Trophoblast cell (in vitro differentiated cells and primary cell): ENCODE results near the gene PRKN.

Experiments used
- DNase-seq, 2 donors: peaks; one replicate each; pipeline ENCODE4 v3.0.0-alpha.2; 2016
- H2AFZ ChIP-seq: 2 replicates; pipeline ENCODE4 v1.6.1; 2013; ENCODE audit warnings: low read length, moderate library complexity, mild to moderate bottlenecking; ENCODE audit not compliant: insufficient read depth, poor library complexity
- H2AK5ac ChIP-seq: 2 replicates; pipeline ENCODE4 v1.6.1; 2013; ENCODE audit warnings: mild to moderate bottlenecking, low read length
- H2BK120ac ChIP-seq: 2 replicates; pipeline ENCODE4 v1.6.1; 2013; ENCODE audit warnings: low read length, mild to moderate bottlenecking, moderate library complexity; ENCODE audit not compliant: insufficient read depth, poor library complexity
- H2BK12ac ChIP-seq: 2 replicates; pipeline ENCODE4 v1.6.1; 2013; ENCODE audit warnings: mild to moderate bottlenecking, low read length, moderate library complexity
- H2BK5ac ChIP-seq: 2 replicates; pipeline ENCODE4 v1.6.1; 2013; ENCODE audit warnings: low read length, low read depth, moderate library complexity, mild to moderate bottlenecking; ENCODE audit not compliant: poor library complexity
- H3K14ac ChIP-seq: 2 replicates; pipeline ENCODE4 v1.6.1; 2013; ENCODE audit warnings: mild to moderate bottlenecking, low read length
- H3K18ac ChIP-seq: 2 replicates; pipeline ENCODE4 v1.6.1; 2013; ENCODE audit warnings: mild to moderate bottlenecking, low read length
- H3K23ac ChIP-seq: 2 replicates; pipeline ENCODE4 v1.6.1; 2013; ENCODE audit warnings: low read length
- H3K27ac ChIP-seq: 2 replicates; pipeline ENCODE4 v1.5.1; 2013; ENCODE audit warnings: low read depth, mild to moderate bottlenecking, inconsistent platforms, low read length, moderate library complexity
- H3K27me3 ChIP-seq: 2 replicates; pipeline ENCODE4 v1.6.1; 2013; ENCODE audit warnings: inconsistent platforms, mild to moderate bottlenecking, low read length, moderate library complexity; ENCODE audit not compliant: insufficient read depth
- H3K36me3 ChIP-seq, 2 experiments: 1 replicate in 1 of 2; 2 replicates in 1 of 2; pipeline ENCODE4 v1.6.1; 2013; ENCODE audit warnings: low read length in 2 of 2, mild to moderate bottlenecking in 2 of 2, moderate library complexity in 1 of 2; ENCODE audit not compliant: insufficient read depth in 2 of 2, control insufficient read depth in 1 of 2
- H3K4ac ChIP-seq: 2 replicates; pipeline ENCODE4 v1.6.1; 2013; ENCODE audit warnings: low read depth, mild to moderate bottlenecking, low read length, moderate library complexity
- H3K4me1 ChIP-seq, 2 experiments: 1 replicate in 1 of 2; 2 replicates in 1 of 2; pipeline ENCODE4 v1.6.1; 2013; ENCODE audit warnings: low read length in 2 of 2, mild to moderate bottlenecking in 2 of 2, moderate library complexity in 1 of 2; ENCODE audit not compliant: insufficient read depth in 2 of 2, control insufficient read depth in 1 of 2
- H3K4me2 ChIP-seq: 2 replicates; pipeline ENCODE4 v1.6.1; 2013; ENCODE audit warnings: inconsistent platforms, mild to moderate bottlenecking, low read length, moderate library complexity
- H3K4me3 ChIP-seq: 2 replicates; pipeline ENCODE4 v1.5.1; 2013; ENCODE audit warnings: mild to moderate bottlenecking, low read depth, low read length, inconsistent platforms
- H3K79me1 ChIP-seq: one replicate; pipeline ENCODE4 v1.6.1; 2013; ENCODE audit warnings: low read length
- H3K79me2 ChIP-seq: 2 replicates; pipeline ENCODE4 v1.6.1; 2013; ENCODE audit warnings: low read length, mild to moderate bottlenecking; ENCODE audit not compliant: control insufficient read depth, insufficient read depth, poor library complexity
- H3K9ac ChIP-seq: 2 replicates; pipeline ENCODE4 v1.6.1; 2013; ENCODE audit warnings: mild to moderate bottlenecking, low read length
- H3K9me3 ChIP-seq: 2 replicates; pipeline ENCODE4 v1.6.1; 2013; ENCODE audit warnings: low read depth, mild to moderate bottlenecking, control low read depth, inconsistent platforms, low read length; ENCODE audit not compliant: insufficient read depth
- H4K12ac ChIP-seq: 2 replicates; pipeline ENCODE4 v1.6.1; 2013; ENCODE audit warnings: low read depth, mild to moderate bottlenecking, low read length, moderate library complexity
- H4K8ac ChIP-seq: 2 replicates; pipeline ENCODE4 v1.6.1; 2013; ENCODE audit warnings: low read depth, mild to moderate bottlenecking, low read length, moderate library complexity
- H4K91ac ChIP-seq: one replicate; pipeline ENCODE4 v1.6.1; 2013; ENCODE audit warnings: low read depth, mild to moderate bottlenecking, low read length, moderate library complexity
- WGBS: extraction: QIAGEN DNeasy Blood & Tissue Kit; methylation state at CpG from one replicate; pipeline ENCODE4 v1.1.7; 2013; ENCODE audit warnings: missing lambda C conversion rate; ENCODE audit not compliant: insufficient read length, insufficient coverage; ENCODE audit errors: extremely low coverage; 5-methylcytosine and 5-hydroxymethylcytosine counted together

PRKN gene

DNA sequence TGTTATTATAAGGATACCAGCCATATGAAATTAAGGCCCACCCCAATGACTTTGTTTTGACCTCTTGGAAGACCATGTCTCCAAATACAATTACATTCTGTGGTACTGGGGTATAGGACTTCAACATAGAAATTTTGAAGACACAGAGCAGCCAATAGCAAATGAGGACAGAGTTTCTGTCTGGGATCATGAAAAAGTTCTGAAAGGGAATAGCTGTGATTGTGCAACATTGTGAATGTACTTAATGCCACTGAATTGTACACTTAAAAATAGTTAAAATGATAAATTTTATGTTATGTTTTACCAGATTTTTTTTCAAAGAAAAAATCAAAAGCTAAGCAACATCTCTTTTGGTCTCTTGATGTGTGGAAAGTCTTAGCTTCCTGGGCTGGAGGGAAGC lies 1426.7 kb downstream of the PRKN start:
- no peak overlapping the region for H3K4me3 ChIP-seq
- no peaks in the 10 kb centered on the region for H3K36me3 ChIP-seq
- H3K4ac ChIP-seq = no peak overlapping the region
- H3K79me1 ChIP-seq = no peaks in the 10 kb centered on the region
- no peak overlapping the region for H3K14ac ChIP-seq
- H3K27ac ChIP-seq = no peak overlapping the region
- H3K79me2 ChIP-seq = no peaks in the 10 kb centered on the region
- no peak overlapping the region for H2AFZ ChIP-seq
- no peaks in the 10 kb centered on the region for H3K27me3 ChIP-seq
- H3K4me2 ChIP-seq = no peak overlapping the region
- no peaks in the 10 kb centered on the region for H3K9me3 ChIP-seq
- H4K12ac ChIP-seq = no peak overlapping the region
- no peak overlapping the region for H3K9ac ChIP-seq
- no peak overlapping the region for H3K18ac ChIP-seq
- H4K91ac ChIP-seq = no peak overlapping the region
- no peaks in the 10 kb centered on the region for H3K4me1 ChIP-seq
- H2BK5ac ChIP-seq = no peak overlapping the region
- no peak overlapping the region for H2AK5ac ChIP-seq
- no peak overlapping the region for H3K23ac ChIP-seq
- no peak overlapping the region for H4K8ac ChIP-seq
- no peak for DNase-seq
- no peak overlapping the region for H2BK12ac ChIP-seq
- H2BK120ac ChIP-seq = no peak overlapping the region

DNA sequence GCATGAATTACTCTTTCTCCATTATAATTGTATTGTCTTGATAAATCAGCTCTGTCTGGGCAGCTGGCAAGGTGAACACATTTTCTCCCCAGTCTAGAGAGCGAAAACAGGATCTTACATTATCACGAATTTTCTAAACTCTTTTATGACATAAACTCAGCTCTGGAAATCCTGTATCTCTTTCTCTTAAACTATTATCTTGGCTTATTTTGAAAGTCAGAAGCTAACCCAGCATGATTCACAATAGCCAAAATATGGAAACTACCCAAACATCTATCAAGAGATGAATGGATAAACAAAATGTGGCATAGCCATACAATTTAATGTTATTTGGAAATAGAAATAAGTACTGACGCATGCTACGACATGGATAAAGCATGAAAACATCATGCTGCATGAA lies 1427.8 kb downstream of the PRKN start:
- no peaks in the 10 kb centered on the region for H3K4me1 ChIP-seq
- no peaks in the 10 kb centered on the region for H3K79me2 ChIP-seq
- WGBS = no CpG with 5 or more reads among the region's 4 CpGs
- H3K14ac ChIP-seq = no peak overlapping the region
- no peak overlapping the region for H2BK5ac ChIP-seq
- no peak overlapping the region for H3K4ac ChIP-seq
- no peaks in the 10 kb centered on the region for H3K9me3 ChIP-seq
- H3K18ac ChIP-seq = no peak overlapping the region
- no peak for DNase-seq
- H3K79me1 ChIP-seq = no peaks in the 10 kb centered on the region
- H3K36me3 ChIP-seq = no peaks in the 10 kb centered on the region
- H4K8ac ChIP-seq = no peak overlapping the region
- no peak overlapping the region for H3K4me2 ChIP-seq
- H2BK120ac ChIP-seq = no peak overlapping the region
- H2AFZ ChIP-seq = no peak overlapping the region
- no peak overlapping the region for H2AK5ac ChIP-seq
- no peak overlapping the region for H3K9ac ChIP-seq
- no peak overlapping the region for H3K4me3 ChIP-seq
- no peak overlapping the region for H2BK12ac ChIP-seq
- H3K23ac ChIP-seq = no peak overlapping the region
- no peak overlapping the region for H3K27ac ChIP-seq
- H4K91ac ChIP-seq = no peak overlapping the region
- H3K27me3 ChIP-seq = no peaks in the 10 kb centered on the region
- no peak overlapping the region for H4K12ac ChIP-seq
